Fibroblast of pulmonary artery (primary cell): ENCODE data around the gene CD300E.

Experiments used
- DNase-seq: peaks from one replicate; pipeline ENCODE4 v3.0.0-alpha.2; 2010; ENCODE audit warnings: low read depth
- H3K4me3 ChIP-seq: replicated peaks from 2 replicates; pipeline ENCODE4 v1.5.1; 2011; ENCODE audit warnings: low read depth, mild to moderate bottlenecking, control low read depth, low read length, moderate library complexity
- CTCF ChIP-seq: IDR thresholded peaks from 2 replicates; pipeline ENCODE4 v1.5.1; 2011; ENCODE audit warnings: mild to moderate bottlenecking, control low read depth, low read length, inconsistent platforms; ENCODE audit errors: missing control alignments

Gene CD300E

GRCh38 chr17:74599448-74599939 lies 24.0 kb downstream of the CD300E start:
- DNase-seq, result no peak

GRCh38 chr17:74599023-74599399 lies 24.5 kb downstream of the CD300E start:
- DNase-seq, result no peak
- H3K4me3 ChIP-seq, result no peak overlapping the region
- no peak for TF ChIP-seq CTCF

More at GRCh38 chr17:74599448-74599939, 24.0 kb downstream of the CD300E start:
- no peak for TF ChIP-seq CTCF
- H3K4me3 ChIP-seq, result no peak overlapping the region

- TF ChIP-seq CTCF, result no peak
- no peak overlapping the region for H3K4me3 ChIP-seq
- DNase-seq, result no peak
These were observed 25.1 kb downstream of the CD300E start for GRCh38 chr17:74598346-74599022.

GRCh38 chr17:74597069-74597790 lies 26.3 kb downstream of the CD300E start:
- no peak for TF ChIP-seq CTCF
- H3K4me3 ChIP-seq, result no peak overlapping the region
- DNase-seq, result no peak

GRCh38 chr17:74595037-74595750 lies 28.3 kb downstream of the CD300E start:
- no peak overlapping the region for H3K4me3 ChIP-seq
- TF ChIP-seq CTCF, result no peak
- no peak for DNase-seq

- DNase-seq, result no peak
- TF ChIP-seq CTCF, result no peak
- H3K4me3 ChIP-seq, result no peak within 1 kb of the TSS
These were observed 31.2 kb downstream of the CD300E start, which contains the start of gene CD300LD for GRCh38 chr17:74592087-74592990. Gene CD300LD, minus strand, starts transcription at chr17:74592283. Its CDS starts 81 bp downstream, at chr17:74592202.
